ENCODE data around the gene KANTR.

The KANTR gene

DNA sequence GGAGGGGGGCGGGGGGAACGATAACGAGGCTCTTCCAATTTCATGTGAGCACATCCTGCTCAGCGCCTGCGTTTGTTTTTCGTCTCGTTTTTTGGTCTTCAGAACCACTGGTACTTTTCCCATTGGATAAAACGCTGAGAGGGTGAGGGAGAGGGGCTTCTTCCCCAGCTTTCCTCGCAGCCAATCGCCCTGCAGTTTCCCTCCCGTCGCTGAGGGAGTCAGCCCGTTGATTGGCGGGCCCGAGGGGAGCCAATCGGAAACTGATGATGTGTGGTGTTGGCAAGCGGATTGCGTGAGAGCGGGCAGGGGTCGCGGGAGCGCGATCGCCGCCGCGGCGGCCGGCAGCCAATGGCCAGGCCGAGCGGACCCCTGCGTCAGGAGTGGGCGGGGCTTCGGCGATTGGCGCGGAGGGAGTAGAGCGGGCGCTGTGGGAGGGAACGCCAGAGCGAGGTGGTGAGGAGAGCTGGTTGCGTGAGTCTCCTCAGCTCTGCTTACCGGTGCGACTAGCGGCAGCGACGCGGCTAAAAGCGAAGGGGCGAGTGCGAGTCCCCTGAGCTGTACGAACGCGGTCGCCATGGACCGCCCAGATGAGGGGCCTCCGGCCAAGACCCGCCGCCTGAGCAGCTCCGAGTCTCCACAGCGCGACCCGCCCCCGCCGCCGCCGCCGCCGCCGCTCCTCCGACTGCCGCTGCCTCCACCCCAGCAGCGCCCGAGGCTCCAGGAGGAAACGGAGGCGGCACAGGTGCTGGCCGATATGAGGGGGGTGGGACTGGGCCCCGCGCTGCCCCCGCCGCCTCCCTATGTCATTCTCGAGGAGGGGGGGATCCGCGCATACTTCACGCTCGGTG lies 11.8 kb upstream of the KANTR start, which contains the start of gene TSPYL2:
Gene TSPYL2, plus strand, starts transcription at position 443 of the 848 bp plus-strand sequence. Its CDS starts 132 bp downstream, at position 575.
- peak; percentile 85 for DNase-seq

DNA sequence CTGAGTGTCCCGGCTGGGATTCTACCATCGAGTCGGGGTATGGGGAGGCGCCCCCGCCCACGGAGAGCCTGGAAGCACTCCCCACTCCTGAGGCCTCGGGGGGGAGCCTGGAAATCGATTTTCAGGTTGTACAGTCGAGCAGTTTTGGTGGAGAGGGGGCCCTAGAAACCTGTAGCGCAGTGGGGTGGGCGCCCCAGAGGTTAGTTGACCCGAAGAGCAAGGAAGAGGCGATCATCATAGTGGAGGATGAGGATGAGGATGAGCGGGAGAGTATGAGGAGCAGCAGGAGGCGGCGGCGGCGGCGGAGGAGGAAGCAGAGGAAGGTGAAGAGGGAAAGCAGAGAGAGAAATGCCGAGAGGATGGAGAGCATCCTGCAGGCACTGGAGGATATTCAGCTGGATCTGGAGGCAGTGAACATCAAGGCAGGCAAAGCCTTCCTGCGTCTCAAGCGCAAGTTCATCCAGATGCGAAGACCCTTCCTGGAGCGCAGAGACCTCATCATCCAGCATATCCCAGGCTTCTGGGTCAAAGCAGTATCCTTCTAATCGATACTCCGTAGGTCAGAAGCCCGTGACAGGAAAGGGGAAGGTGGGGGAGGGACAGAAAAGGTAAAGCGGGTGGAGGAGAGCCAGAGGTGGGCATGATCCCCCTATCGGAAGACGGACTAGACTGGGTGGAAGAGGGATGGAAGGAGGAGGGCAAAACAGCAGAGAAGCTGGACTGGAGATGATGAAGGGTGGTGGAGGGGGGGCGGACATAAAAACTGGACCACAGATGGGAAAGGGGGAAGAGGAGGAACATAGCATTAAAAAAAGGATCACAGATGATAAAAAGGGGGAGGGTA lies 10.9 kb upstream of the KANTR start:
- DNase-seq, result no peak

DNA sequence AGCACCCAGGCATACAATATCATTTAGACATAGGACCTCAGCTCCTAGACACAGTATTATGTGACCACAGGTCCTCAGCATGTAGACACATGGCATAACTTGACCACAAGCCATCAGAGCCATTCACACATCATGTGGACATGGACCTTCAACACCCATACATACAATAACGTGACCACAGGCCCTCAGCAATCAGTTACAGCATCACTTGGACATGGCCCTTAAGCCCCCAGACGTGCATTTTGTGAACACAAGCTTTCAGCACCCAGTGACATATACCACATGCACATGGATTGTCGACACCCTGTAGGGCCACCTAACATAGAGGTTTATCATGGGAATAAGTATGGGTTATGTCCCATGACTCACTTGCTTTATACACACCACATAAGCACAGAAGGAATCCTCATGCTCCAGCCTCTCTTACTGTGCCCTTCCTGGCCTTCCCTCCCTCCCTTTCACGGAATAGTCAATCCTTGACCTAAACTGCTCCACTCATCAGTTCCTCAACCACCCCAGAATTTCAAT lies 9.8 kb upstream of the KANTR start:
- no peak for DNase-seq

DNA sequence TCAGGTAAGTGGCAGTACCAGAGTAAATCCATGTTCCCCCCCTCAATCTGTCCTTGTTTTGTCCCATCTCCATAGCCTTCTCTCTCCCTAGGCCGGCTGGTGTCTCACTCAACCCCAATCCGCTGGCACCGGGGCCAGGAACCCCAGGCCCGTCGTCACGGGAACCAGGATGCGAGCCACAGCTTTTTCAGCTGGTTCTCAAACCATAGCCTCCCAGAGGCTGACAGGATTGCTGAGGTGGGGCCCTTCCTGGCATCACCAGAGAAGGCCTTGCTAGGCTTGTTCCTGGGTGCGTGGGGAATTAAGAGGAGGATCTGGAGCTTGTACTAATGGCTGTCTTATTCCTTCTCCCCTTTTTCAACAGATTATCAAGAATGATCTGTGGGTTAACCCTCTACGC lies 9.1 kb upstream of the KANTR start:
- DNase-seq, result no peak

DNA sequence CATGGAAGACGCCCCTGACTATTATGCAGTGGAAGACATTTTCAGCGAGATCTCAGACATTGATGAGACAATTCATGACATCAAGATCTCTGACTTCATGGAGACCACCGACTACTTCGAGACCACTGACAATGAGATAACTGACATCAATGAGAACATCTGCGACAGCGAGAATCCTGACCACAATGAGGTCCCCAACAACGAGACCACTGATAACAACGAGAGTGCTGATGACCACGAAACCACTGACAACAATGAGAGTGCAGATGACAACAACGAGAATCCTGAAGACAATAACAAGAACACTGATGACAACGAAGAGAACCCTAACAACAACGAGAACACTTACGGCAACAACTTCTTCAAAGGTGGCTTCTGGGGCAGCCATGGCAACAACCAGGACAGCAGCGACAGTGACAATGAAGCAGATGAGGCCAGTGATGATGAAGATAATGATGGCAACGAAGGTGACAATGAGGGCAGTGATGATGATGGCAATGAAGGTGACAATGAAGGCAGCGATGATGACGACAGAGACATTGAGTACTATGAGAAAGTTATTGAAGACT lies 8.2 kb upstream of the KANTR start:
- no peak for DNase-seq

DNA sequence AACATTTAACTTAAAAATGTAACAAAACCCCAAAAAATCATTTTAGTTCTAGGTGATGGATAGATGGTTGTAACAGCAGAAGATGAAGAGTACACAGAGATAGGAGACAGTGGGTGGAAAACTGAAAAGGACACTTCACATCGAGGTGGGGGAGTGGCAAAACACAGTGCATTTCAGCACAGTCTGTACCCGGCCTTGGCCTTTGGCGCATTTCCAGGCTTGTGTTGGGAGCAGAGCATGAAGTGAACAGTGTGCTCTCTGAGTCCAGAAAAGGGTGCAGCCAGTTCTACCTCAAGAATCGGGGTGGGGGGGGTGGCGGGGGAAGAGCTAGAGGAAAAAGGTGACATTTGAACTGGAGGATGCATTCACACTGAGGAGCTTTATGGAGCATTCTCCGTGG lies 7.5 kb upstream of the KANTR start:
- DNase-seq, result no peak

DNA sequence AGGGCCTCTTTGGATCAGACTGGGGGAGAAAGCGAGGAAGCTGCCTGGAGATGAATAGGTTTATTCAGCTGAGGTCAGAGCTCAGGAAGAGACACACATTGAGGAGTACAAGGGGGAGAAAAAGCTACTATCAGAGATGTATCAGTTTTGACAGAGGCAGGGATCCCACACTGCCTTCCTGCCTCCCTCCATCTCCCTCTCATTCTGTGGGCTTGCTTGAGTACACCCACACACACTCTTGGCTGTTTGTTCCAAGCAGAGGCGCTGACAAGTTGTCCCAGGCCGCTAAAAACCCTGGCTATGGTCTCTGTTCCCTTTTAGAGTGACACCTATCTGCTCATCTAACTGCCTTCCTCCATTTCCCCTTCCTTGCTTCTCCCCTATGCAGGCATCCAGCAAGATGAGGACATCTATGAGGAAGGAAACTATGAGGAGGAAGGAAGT lies 6.5 kb upstream of the KANTR start:
- no peak for DNase-seq

DNA sequence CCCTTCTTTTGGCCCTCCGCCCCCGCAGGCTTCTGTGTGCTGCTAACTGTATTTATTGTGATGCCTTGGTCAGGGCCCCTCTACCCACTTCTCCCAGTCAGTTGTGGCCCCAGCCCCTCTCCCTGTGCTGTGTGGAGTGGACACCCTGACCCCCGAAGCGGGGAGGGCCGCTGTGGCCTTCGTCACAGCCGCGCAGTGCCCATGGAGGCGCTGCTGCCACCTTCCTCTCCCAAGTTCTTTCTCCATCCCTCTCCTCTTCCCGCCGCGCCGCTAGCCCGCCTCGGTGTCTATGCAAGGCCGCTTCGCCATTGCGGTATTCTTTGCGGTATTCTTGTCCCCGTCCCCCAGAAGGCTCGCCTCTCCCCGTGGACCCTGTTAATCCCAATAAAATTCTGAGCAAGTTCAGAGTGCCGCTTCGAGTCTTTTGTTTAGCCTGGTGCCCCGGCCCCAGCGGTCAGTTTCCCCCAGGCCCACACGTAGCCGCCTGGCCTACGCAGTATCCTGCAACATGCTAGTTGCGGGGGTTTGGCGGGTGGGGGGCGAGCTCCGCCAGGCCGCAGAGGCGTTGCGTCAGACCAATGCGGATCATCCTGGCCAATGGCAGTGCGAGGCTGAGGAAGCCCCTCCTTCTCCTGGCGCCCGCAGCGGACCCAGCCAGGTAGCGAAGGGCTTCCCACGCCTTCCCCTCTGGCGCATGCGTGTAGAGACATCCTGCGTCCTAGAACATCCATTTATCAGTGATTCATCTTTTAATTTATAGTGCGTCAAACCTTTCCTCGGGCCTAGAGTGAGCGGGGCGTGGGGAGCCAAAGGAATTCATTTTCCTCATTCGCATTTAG lies 5.6 kb upstream of the KANTR start:
- DNase-seq, result peak; percentile 59

DNA sequence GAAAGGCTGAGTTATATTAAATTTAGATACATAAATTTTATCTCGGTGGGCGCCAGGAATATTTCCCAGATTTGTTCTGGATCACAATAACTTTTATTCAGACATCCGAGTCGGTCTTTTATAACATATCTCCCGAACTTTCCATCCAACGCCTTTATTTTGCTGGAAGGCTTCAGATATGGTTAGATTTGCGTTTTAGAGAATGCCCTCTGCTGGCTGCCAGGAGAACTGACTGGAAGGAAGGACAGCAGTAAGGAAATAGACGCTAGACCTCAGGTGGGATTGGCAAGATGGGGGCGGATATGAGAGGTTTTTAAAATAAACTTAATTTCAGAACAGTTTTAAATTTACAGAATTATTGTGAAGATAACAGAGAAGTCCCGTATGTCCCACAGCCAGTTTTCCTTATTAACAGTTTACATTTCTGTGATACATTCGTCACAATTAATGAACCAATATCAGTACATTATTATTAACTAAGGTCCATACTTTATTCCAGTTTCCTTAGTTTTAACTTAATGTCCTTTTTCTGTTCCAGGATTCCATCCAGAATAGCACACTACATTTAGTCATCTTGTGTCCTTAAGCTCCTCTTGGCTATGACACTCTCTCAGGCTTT lies 4.6 kb upstream of the KANTR start:
- DNase-seq, result peak; percentile 68

DNA sequence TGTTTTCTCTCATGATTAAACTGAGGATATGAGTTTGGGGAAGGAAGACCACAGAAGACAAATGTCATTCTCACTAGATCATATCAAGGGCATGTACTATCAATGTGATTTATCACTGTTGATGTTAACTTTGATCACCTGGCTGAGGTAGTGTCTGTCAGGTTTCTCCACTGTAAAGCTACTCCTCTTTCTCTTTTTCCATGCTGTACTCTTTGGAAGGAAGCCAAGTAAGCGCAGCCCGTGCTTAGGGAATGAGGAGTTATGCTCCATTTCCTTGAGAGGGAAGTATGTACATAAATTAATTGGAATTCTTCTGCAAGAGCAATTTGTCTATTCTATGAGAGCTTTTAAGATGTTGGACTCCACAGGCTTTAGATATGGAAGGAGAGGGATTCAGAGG lies 4.0 kb upstream of the KANTR start:
- DNase-seq, result no peak

DNA sequence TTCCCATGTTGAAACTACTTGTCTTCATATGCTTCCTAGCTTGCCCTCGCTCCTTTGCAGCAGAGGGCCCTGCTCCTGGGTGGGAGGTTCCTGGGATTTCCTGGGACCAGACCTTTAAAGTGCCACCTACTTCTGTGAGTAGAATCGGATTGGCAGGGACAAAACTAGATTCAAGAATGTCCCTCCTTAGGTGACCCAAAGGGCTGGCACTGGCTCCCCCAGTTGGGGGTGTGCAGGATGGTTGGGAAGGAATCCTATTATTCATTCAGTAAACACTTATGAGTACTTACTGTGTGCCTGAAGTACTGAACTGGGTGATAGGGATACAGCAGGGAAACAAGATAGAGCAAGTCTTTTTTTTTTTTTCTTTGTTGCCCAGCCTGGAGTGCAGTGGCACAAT lies 2.6 kb upstream of the KANTR start:
- no peak for DNase-seq

DNA sequence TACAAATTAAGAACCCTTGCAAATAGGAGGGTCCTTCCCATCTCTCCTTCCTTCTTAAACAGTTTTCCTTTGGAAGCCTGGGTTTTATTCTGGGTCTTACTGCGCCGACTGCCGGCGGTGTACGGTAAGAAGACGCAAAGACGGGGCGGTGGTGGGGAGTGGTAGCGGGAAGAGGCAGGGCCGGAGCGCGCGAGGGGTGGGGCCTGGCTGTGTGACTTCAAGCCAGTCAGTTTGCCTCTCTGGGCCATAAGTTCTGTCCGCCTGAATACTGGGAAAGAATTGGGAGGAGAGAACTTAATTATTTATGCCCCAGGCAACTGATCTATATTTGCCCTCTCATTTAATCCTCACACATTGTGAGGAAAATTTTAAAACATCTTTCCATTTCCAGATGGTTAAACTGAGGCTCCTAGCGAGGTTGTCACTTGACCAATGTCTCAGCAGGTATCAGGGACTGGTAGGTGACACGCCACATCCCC lies 726 bp upstream of the KANTR start:
- DNase-seq, result peak; percentile 47

DNA sequence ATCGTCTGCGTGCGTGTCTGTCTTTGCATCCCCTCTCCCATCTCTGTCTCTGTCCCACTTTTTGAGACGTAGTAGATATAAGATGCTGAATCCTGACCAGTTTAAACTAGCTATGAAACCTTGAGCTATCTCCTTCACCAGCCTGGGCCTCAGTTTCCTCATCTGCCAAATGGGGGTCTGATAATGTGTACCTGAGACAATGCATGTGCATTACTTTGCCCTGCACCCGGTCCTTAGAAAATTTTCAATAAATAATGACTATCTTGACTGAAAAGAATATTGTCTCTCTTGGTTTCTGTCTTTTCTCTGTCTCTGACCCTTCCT lies 602 bp downstream of the KANTR start:
- DNase-seq, result no peak

DNA sequence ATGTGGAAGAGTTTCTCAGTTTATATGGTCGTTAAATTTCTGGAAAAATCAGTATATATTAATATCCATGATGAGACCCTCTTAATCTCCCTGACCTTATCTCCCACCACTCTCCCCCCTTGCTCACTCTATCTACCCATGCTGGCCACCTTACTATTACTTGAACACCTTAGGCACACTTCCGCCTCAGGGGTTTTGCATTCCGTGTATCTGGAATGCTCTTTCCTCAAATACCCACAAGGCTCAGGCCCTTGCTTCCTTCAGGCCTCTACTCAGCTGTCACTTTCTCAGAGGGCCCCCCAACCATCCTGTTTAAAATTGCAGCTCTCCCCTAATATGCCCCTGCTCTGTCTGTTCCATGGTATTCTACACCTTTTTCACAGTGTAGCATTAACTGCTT lies 1.9 kb downstream of the KANTR start:
- DNase-seq, result no peak

DNA sequence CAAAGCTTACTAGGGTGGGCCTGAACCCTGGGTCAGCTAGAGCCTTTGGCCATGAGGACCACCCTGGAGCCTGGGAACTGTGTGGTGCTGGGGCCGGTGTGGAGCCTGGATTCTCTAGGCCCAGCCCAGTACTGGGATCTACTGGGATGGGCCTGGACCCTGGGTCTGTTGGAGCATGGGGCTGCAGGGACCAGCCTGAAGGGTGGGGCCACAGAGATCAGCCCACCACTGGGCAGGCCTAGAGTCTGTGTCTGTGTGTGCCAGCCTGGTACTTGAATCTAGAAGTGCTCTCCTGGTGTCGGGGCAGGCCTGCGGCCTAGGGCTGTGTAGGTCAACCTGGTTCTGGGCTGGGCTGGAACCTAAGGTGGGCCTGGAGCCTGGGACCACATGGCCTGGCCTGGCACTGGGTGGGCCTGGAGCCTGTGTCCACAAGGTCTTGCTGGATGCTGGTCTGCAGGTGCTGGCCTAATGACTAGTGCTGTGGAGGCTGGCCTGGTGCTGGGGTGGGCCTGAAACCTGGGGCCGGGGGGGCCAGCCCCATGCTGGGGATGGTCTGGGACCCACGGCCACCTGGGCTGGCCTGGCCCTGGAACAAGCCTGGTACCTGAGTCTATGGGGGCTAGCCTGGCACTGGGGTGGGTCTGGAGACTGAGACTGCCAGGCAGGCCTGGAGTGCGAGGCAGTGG lies 21.1 kb downstream of the KANTR start:
- DNase-seq, result no peak

DNA sequence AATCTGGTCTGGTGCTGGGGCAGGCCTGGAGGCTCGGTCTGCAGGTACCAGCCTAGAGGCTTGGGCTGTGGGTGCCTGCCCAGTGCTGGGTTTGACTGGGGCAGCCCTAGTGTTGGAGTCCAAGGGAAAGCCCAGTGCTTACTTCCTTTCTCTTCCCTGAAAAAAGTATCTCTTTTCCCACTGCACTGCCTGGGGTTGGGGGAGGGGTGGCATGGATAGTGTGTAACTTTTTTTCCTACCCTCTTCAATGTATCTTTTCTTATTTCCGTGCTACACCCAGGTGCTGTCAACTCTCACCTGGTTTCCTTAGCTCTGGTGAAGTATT lies 21.6 kb downstream of the KANTR start:
- DNase-seq, result no peak

DNA sequence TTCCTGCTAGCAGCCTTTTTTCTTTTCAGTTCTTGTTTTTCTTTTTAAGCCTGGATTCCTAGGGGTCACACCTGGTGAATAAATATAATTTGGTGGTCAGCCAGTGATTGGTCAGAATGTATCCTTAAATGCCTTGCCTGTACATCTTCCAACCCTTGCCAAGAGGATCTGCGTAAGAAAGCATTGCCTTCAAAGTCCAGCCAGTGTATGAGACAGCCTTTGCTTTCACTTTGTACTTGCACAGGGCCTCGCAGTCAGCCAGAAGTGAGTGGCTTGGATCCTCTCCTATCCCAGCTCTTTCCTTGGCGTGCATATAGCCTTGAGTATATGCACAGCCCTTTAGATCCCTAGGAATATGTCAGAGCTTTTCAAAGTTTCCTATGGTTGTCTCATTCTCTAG lies 22.2 kb downstream of the KANTR start:
- DNase-seq, result no peak

DNA sequence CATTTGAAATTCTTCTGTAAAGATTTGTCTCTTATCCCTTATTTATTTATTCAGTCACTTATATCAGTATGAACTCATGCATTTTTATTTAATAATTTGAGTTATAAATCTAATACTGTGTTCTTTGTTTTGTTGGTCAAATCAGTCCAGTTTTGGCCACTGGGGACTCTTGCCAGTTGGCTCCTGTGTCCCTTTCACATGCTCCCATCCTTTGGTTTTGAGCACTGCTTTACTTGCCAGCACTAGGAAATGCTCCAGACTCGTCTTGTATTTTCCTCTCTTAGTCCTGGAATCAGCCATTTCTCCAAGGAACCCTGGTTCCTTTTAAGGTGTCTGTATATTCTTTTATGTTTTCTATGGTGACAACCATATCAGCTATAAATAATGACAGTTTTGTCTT lies 28.1 kb downstream of the KANTR start:
- no peak for DNase-seq

DNA sequence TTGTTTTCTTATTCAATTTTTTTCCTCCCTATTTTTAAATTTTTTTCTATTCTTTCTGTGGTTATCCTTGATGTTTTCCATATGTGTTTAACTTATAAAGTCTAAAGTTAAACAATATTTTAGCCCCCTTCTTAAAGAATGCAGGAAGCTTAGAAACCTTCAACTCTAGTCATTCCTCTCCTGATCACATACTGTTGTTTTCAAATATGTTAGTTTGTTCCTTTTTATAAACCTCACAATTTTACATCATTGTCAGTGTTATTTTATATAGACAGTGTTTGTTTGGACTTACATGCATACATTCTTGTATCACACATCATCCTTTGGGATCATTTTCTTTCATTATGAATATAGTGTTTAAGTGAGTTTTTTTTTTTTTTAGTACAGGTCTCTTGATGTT lies 31.6 kb downstream of the KANTR start:
- no peak for DNase-seq

DNA sequence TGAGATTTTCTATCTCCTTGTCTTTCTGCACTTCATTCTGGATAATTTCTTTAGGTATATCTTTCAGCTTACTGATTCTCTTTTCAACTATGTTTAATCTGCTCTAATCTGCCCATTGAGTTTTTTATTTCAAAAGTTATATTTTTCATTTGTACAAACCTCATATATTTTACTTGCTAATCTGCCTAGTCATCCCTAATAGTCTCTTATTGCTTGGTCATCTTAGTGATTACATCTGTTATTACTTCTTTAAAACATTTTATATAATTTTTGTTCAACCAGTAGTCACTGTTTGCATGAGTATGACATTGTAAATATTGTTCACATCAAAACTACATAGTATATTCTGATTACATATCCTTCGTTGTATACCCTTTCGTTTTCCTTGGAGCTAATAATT lies 32.4 kb downstream of the KANTR start:
- DNase-seq, result no peak

DNA sequence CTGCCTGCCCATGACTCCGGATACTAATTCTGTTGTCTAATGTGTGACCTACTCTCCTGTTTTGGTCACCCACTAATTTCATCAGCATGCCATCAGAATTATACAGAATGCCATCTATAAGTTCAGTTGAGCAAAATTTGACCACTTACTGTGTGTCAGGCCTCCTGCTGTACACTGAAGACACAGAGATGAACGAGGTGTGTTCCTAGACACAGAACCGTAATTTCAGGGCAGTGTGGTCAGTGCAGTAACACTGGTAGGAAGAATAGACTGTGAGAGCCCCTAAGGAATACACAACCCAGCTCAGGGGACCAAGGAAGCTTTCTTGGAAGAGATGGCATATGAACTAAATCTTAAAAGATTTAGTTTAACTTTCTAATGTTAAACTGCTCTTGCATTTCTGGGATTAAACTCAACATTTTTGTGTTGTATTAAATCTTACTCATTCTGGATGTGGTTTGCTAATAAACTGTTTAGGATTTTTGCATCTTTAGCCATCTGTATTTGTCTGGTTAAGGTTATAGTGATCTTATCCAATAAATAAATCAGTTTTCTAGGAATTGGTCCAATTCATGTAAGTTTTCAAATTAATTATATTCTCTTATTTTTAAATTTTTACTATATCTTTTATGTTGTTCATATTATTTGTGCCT lies 34.3 kb downstream of the KANTR start:
- no peak for DNase-seq

All from NCI-H510A treated with DMSO at 0.1 percent for 48 hours (cell line).